Adipocyte (in vitro differentiated cells): ENCODE results near the gene RBMY1E.
"Not testable (repeated sequence)": the region's sequence is repeated elsewhere in the genome, so short reads cannot be mapped to it uniquely, and the experiment has no call there.

Source experiments
- DNase-seq: peaks from one replicate; pipeline ENCODE4 v3.0.0-alpha.2; 2015; ENCODE audit warnings: low read depth
- H3K27me3 ChIP-seq: replicated peaks from 2 replicates; pipeline ENCODE4 v1.7.0; 2013; ENCODE audit warnings: mild to moderate bottlenecking, low read length, moderate library complexity; ENCODE audit not compliant: control insufficient read depth, insufficient read depth
- H3K36me3 ChIP-seq: 2 replicates; pipeline ENCODE4 v1.7.0; 2013; ENCODE audit warnings: low read length, mild to moderate bottlenecking, moderate library complexity; ENCODE audit not compliant: control insufficient read depth, insufficient read depth, severe bottlenecking
- H3K4me1 ChIP-seq: 2 replicates; pipeline ENCODE4 v1.7.0; 2013; ENCODE audit warnings: mild to moderate bottlenecking, low read length, moderate library complexity; ENCODE audit not compliant: control insufficient read depth, insufficient read depth
- H3K4me3 ChIP-seq: 2 replicates; pipeline ENCODE4 v1.7.0; 2013; ENCODE audit warnings: mild to moderate bottlenecking, low read length, moderate library complexity
- H3K9ac ChIP-seq: 2 replicates; pipeline ENCODE4 v1.7.0; 2013; ENCODE audit warnings: mild to moderate bottlenecking, low read length, moderate library complexity
- H3K9me3 ChIP-seq: 2 replicates; pipeline ENCODE4 v1.7.0; 2013; ENCODE audit warnings: mild to moderate bottlenecking, low read length, moderate library complexity; ENCODE audit not compliant: control insufficient read depth

The RBMY1E gene

DNA sequence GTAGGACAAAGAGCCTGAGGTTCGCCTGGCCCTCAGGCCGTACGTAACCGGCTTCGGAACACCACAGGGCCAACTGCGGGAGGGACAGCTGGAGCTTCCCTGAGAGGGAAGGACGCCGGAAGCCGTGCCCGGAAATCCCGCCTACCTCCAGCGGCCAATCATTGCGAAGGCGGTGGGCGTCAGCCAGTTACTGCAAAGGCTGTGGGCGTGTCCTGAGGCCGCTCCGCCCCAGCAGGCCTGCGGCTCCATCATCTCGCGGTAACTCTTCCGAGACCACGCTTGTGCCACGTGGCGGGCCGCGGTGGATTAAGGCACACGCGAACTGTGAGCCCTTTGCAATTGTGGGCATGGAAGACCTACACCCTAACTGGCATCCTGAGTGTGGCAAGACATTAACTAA, at the start of gene RBMY1E:
RBMY1E (minus strand) TSS at position 101 of the 400 bp plus-strand sequence. CDS start 1,978 bp downstream, outside the sequence.
- H3K4me3 ChIP-seq, H3K36me3 ChIP-seq, DNase-seq, H3K4me1 ChIP-seq, H3K27me3 ChIP-seq, H3K9me3 ChIP-seq, H3K9ac ChIP-seq: not testable (repeated sequence)

DNA sequence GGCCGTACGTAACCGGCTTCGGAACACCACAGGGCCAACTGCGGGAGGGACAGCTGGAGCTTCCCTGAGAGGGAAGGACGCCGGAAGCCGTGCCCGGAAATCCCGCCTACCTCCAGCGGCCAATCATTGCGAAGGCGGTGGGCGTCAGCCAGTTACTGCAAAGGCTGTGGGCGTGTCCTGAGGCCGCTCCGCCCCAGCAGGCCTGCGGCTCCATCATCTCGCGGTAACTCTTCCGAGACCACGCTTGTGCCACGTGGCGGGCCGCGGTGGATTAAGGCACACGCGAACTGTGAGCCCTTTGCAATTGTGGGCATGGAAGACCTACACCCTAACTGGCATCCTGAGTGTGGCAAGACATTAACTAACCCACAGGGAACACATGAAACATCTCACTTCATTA, 23.4 kb downstream of the RBMY1E start, which contains the start of gene RBMY1D:
RBMY1D (minus strand) TSS at position 101 of the 400 bp plus-strand sequence. CDS start 2,013 bp downstream, outside the sequence.
- not testable (repeated sequence) for DNase-seq, H3K4me1 ChIP-seq, H3K36me3 ChIP-seq, H3K27me3 ChIP-seq, H3K4me3 ChIP-seq, H3K9me3 ChIP-seq, H3K9ac ChIP-seq

DNA sequence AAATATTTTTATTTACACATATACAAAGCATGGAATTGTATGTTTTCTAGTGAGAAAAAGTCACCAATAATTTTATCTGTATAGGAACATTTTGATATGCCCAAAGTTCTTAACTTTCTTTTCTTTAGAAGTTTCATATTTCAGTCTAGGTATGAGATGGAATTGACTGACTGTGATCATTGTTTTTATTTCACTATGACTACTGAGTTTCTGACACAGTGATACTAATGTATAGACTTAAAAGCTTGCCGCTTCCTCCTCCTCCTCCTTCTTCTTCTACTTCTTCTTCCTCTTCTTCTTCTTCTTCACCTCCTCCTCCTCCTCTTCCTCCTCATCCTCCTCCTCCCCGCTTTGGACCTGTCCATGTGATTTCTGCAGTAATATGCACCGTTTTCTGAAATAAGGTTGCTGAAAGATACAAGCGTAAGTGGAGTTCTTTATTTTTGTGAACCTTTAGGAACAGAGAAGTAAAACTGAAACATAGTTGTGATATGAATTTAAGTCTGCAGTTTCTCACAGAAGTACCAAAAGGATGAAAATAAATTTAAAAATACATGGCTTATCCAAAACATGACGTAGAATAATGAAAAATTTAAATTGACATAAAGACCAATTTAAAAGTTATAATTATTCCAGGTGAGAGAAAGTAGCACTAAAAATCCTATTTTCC, 48.3 kb downstream of the RBMY1E start:
- H3K27me3 ChIP-seq, H3K9ac ChIP-seq, H3K36me3 ChIP-seq, DNase-seq, H3K9me3 ChIP-seq, H3K4me3 ChIP-seq, H3K4me1 ChIP-seq: not testable (repeated sequence)
